ENCODE measurements around the gene TCIRG1. TPM values are rescaled to one million over a fixed set of nuclear protein-coding genes. Genes with fewer than 3 reads are reported as not detected.

Gene TCIRG1
- total RNA-seq, 1 donor from 2014 or later: 47.2 TPM

- no peak for TF ChIP-seq CTCF (IDR thresholded peaks at IDR 0.05; ENCODE audit: partially characterized antibody, unreplicated experiment)
- peaks cover 10% of the 10 kb centered on the region for H3K4me1 Mint-ChIP-seq (ENCODE audit: low read depth, unreplicated experiment)
- H3K27me3 Mint-ChIP-seq (ENCODE audit: unreplicated experiment): peaks cover 9% of the 10 kb centered on the region
- H3K27ac Mint-ChIP-seq (ENCODE audit: unreplicated experiment): peak overlapping the region; percentile 38
- peaks cover 10% of the 10 kb centered on the region for H3K36me3 Mint-ChIP-seq (ENCODE audit: unreplicated experiment)
- H3K9me3 Mint-ChIP-seq (ENCODE audit: unreplicated experiment): peaks cover 9% of the 10 kb centered on the region
- DNase-seq: no peak
- peak overlapping the region; percentile 73 for H3K4me3 Mint-ChIP-seq (ENCODE audit: unreplicated experiment)
These were observed 9.9 kb upstream of the TCIRG1 start for GRCh38 chr11:68028802-68029545.

GRCh38 chr11:68030318-68031143 lies 8.3 kb upstream of the TCIRG1 start, which contains the start of gene NDUFS8:
TSS of gene NDUFS8 (plus strand) at chr11:68030681. CDS start at chr11:68032152, 1,471 bp downstream.
- H3K4me1 Mint-ChIP-seq (ENCODE audit: low read depth, unreplicated experiment): peaks cover 7% of the 10 kb centered on the region

GRCh38 chr11:68031144-68031464 lies 7.7 kb upstream of the TCIRG1 start:
- Mint-ChIP-seq H3K27me3 (ENCODE audit: unreplicated experiment) (peaks cover 9% of the 10 kb centered on the region), H3K36me3 (ENCODE audit: unreplicated experiment) (no peaks in the 10 kb centered on the region), H3K4me1 (ENCODE audit: low read depth, unreplicated experiment) (peaks cover 7% of the 10 kb centered on the region), H3K27ac (ENCODE audit: unreplicated experiment) (peak overlapping the region; percentile 76), H3K9me3 (ENCODE audit: unreplicated experiment) (peaks cover 7% of the 10 kb centered on the region), H3K4me3 (ENCODE audit: unreplicated experiment) (peak overlapping the region; percentile 96)
- no peak for DNase-seq
- TF ChIP-seq CTCF (IDR thresholded peaks at IDR 0.05; ENCODE audit: partially characterized antibody, unreplicated experiment): no peak

More at GRCh38 chr11:68030318-68031143, 8.3 kb upstream of the TCIRG1 start, which contains the start of gene NDUFS8:
- Mint-ChIP-seq H3K27ac (ENCODE audit: unreplicated experiment) (peak within 1 kb of the TSS; percentile 77), H3K36me3 (ENCODE audit: unreplicated experiment) (no peaks in the 10 kb centered on the region), H3K27me3 (ENCODE audit: unreplicated experiment) (peaks cover 9% of the 10 kb centered on the region), H3K9me3 (ENCODE audit: unreplicated experiment) (peaks cover 7% of the 10 kb centered on the region), H3K4me3 (ENCODE audit: unreplicated experiment) (peak within 1 kb of the TSS; percentile 96)
- peak; percentile 95 for DNase-seq
- no peak for TF ChIP-seq CTCF (IDR thresholded peaks at IDR 0.05; ENCODE audit: partially characterized antibody, unreplicated experiment)

GRCh38 chr11:68032003-68032402 lies 6.8 kb upstream of the TCIRG1 start:
- H3K4me1 Mint-ChIP-seq (ENCODE audit: low read depth, unreplicated experiment): peaks cover 7% of the 10 kb centered on the region
- no peaks in the 10 kb centered on the region for H3K36me3 Mint-ChIP-seq (ENCODE audit: unreplicated experiment)
- peaks cover 9% of the 10 kb centered on the region for H3K27me3 Mint-ChIP-seq (ENCODE audit: unreplicated experiment)
- H3K4me3 Mint-ChIP-seq (ENCODE audit: unreplicated experiment): peak overlapping the region; percentile 96
- DNase-seq: no peak
- H3K9me3 Mint-ChIP-seq (ENCODE audit: unreplicated experiment): peaks cover 4% of the 10 kb centered on the region
- H3K27ac Mint-ChIP-seq (ENCODE audit: unreplicated experiment): peak overlapping the region; percentile 52
- TF ChIP-seq CTCF (IDR thresholded peaks at IDR 0.05; ENCODE audit: partially characterized antibody, unreplicated experiment): no peak

Measured in glutamatergic neuron (in vitro differentiated cells).